ENCODE measurements around the gene PER2.

DNA sequence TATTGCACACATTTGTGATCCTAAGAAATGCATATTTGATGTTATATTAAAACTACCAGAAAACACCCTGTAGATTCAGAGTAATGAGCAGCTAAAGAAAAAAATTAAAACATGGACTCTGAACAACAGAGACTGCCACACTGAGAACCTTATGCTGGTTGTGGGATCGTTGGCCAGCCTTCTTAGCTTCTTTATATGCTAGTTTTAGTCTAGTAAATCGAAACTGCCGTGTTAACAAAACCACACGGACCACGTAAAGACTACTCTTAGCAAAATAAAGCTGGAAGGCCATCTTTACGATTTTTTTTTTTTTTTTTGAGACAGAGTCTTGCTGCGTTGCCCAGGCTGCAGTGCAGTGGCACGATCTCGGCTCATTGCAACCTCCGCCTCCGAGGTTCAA is 22.8 kb downstream of the PER2 start:
- TF ChIP-seq CTCF (conservative IDR thresholded peaks at IDR 0.05 in 1 of 2, IDR thresholded peaks at IDR 0.05 in 1 of 2; ENCODE audit: extremely low read depth in 1 of 2, insufficient read depth in 1 of 2, low read depth in 1 of 2, low read length in 2 of 2): no peak
- no peak for TF ChIP-seq EZH2 (IDR thresholded peaks at IDR 0.05; ENCODE audit: borderline replicate concordance, low read length)
